GM12878 (cell line): ENCODE results near the gene RIC8B. TPM values are rescaled to one million over a fixed set of nuclear protein-coding genes. Genes with fewer than 3 reads are reported as not detected.

Experiments used
- ATAC-seq: fragments of 200-7000 bp; cut with Tn5 transposase; 3 replicates; pipeline ENCODE4 v1.9.1; 2020; ENCODE audit warnings: mild to moderate bottlenecking, moderate library complexity
- BruUV-seq: library from RNA; stranded (reverse); fragments of 400-500 nt; replicated peaks from 2 replicates; lab custom pipeline; 2021; lab: Mats Ljungman, UMichigan
- CTCF ChIA-PET: fragments of 300-600 bp; sonication (Branson Sonifier 250); formaldehyde crosslinking; extraction: SDS; loops from one replicate; lab custom pipeline; 2021; ENCODE audit warnings: inconsistent platforms; lab: Yijun Ruan, JAX
- POLR2A ChIA-PET: fragments of 350-600 bp; formaldehyde crosslinking; extraction: SDS; loops from one replicate; lab custom pipeline; 2021; ENCODE audit warnings: inconsistent platforms; lab: Charles Lee
- RAD21 ChIA-PET: fragments of 300-600 bp; sonication (Branson Sonifier 250); formaldehyde crosslinking; loops from one replicate; lab custom pipeline; 2023; ENCODE audit warnings: antibody characterized with exemption; ENCODE audit not compliant: unreplicated experiment; lab: Charles Lee
- SMC1A ChIA-PET: fragments of 300-600 bp; sonication (Branson Sonifier 250); formaldehyde crosslinking; loops from one replicate; lab custom pipeline; 2023; ENCODE audit not compliant: unreplicated experiment, uncharacterized antibody; lab: Charles Lee
- DNase-seq: peaks from one replicate; pipeline ENCODE4 v3.0.0-alpha.2; 2011; ENCODE audit warnings: low read depth, low spot score
- FAIRE-seq: peaks from 3 replicates; lab custom pipeline; 2011; peaks lifted over from hg19 to GRCh38; lab: Jason Lieb, UNC
- H2AFZ ChIP-seq: 2 replicates; pipeline ENCODE4 v1.6.0; 2011; ENCODE audit warnings: low read depth, low read length, control low read depth; ENCODE audit not compliant: control insufficient read depth
- H3K27ac ChIP-seq: 2 replicates; pipeline ENCODE4 v1.5.1; 2011; ENCODE audit warnings: control low read depth; ENCODE audit not compliant: control insufficient read depth, insufficient read depth
- H3K27me3 ChIP-seq, 2 experiments: replicated peaks in 1 of 2; 2 replicates each; pipeline versions ENCODE4 v1.6.0 to v1.6.1; 2011; ENCODE audit warnings: low read length in 1 of 2; ENCODE audit not compliant: control insufficient read depth in 2 of 2, insufficient read depth in 2 of 2
- H3K36me3 ChIP-seq, 2 experiments: 2 replicates each; pipeline ENCODE4 v1.5.1; 2011; ENCODE audit warnings: low read length in 1 of 2; ENCODE audit not compliant: control insufficient read depth in 2 of 2, insufficient read depth in 2 of 2
- H3K4me1 ChIP-seq: 2 replicates; pipeline ENCODE4 v1.6.1; 2011; ENCODE audit warnings: mild to moderate bottlenecking, low read length, moderate library complexity, mixed read lengths; ENCODE audit not compliant: control insufficient read depth, insufficient read depth
- H3K4me2 ChIP-seq: 2 replicates; pipeline ENCODE4 v1.6.0; 2011; ENCODE audit warnings: control low read depth; ENCODE audit not compliant: control insufficient read depth, insufficient read depth
- H3K4me3 ChIP-seq: fragments of 200-600 bp; sonication (generic); 2 replicates; pipeline ENCODE4 v1.5.1; 2016
- H3K79me2 ChIP-seq: 2 replicates; pipeline ENCODE4 v1.6.0; 2011; ENCODE audit warnings: low read length; ENCODE audit not compliant: control insufficient read depth, insufficient read depth
- H3K9ac ChIP-seq: 2 replicates; pipeline ENCODE4 v1.8.0; 2011; ENCODE audit warnings: low read length, control low read depth, mixed read lengths; ENCODE audit not compliant: control insufficient read depth, insufficient read depth
- H3K9me3 ChIP-seq: replicated peaks from 3 replicates; pipeline ENCODE4 v1.5.1; 2011; ENCODE audit warnings: mild to moderate bottlenecking, low read length; ENCODE audit not compliant: control insufficient read depth, insufficient read depth
- H4K20me1 ChIP-seq: 2 replicates; pipeline ENCODE4 v1.6.0; 2011; ENCODE audit not compliant: control insufficient read depth, insufficient read depth
- ASH2L ChIP-seq: fragments of 300-600, 200-600 bp; sonication (generic); IDR thresholded peaks from 2 replicates; pipeline ENCODE4 v1.6.1; 2017; ENCODE audit warnings: low read depth, mild to moderate bottlenecking, borderline replicate concordance
- CBFB ChIP-seq: IDR thresholded peaks from 2 replicates; pipeline ENCODE4 v1.6.1; 2016; ENCODE audit warnings: antibody characterized with exemption, low read depth
- EED ChIP-seq: sonication (generic); IDR thresholded peaks from 2 replicates; pipeline ENCODE4 v1.6.1; 2016; ENCODE audit warnings: antibody characterized with exemption, low read depth
- EP300 ChIP-seq, 2 experiments: fragments of 150-350 bp in 1 of 2; IDR thresholded peaks; 2 replicates each; pipeline ENCODE4 v1.6.1; 2011 to 2012; ENCODE audit warnings: low read depth in 2 of 2, low read length in 2 of 2, borderline replicate concordance in 1 of 2, improper control_type of control experiment in 1 of 2, inconsistent platforms in 1 of 2; ENCODE audit not compliant: control insufficient read depth in 1 of 2
- GABPA ChIP-seq: IDR thresholded peaks from 2 replicates; pipeline ENCODE4 v1.6.1; 2014; ENCODE audit warnings: antibody characterized with exemption, low read depth, mild to moderate bottlenecking, inconsistent platforms
- HDGF ChIP-seq: fragments of 450-650 bp; IDR thresholded peaks from 2 replicates; pipeline ENCODE4 v1.6.1; 2016; ENCODE audit warnings: antibody characterized with exemption
- JUND ChIP-seq: IDR thresholded peaks from 2 replicates; pipeline ENCODE4 v1.6.1; 2012; ENCODE audit warnings: low read depth, mild to moderate bottlenecking, low read length, improper control_type of control experiment, moderate library complexity
- KAT2A ChIP-seq: conservative IDR thresholded peaks from 2 replicates; pipeline ENCODE4 v1.6.1; 2011; ENCODE audit warnings: low read depth, low read length; ENCODE audit not compliant: control insufficient read depth
- NBN ChIP-seq: fragments of 450-650 bp; IDR thresholded peaks from 2 replicates; pipeline ENCODE4 v1.6.1; 2016
- NR2C2 ChIP-seq: IDR thresholded peaks from 2 replicates; pipeline ENCODE4 v1.6.1; 2011; ENCODE audit warnings: borderline replicate concordance, low read depth; ENCODE audit not compliant: control insufficient read depth, insufficient read length
- NR2F1 ChIP-seq: fragments of 450-650 bp; conservative IDR thresholded peaks from 2 replicates; pipeline ENCODE4 v1.6.1; 2017; ENCODE audit warnings: mild to moderate bottlenecking
- POLR2A ChIP-seq: IDR thresholded peaks from 2 replicates; pipeline ENCODE4 v1.6.1; 2011; ENCODE audit warnings: low read depth, mild to moderate bottlenecking, low read length
- SMAD5 ChIP-seq: IDR thresholded peaks from 2 replicates; pipeline ENCODE4 v1.6.1; 2016; ENCODE audit warnings: antibody characterized with exemption, low read depth
- SMC3 ChIP-seq: IDR thresholded peaks from 2 replicates; pipeline ENCODE4 v1.6.1; 2011; ENCODE audit warnings: low read length, improper control_type of control experiment, borderline replicate concordance
- YBX1 ChIP-seq: fragments of 450-650 bp; IDR thresholded peaks from 2 replicates; pipeline ENCODE4 v1.6.1; 2016; ENCODE audit warnings: antibody characterized with exemption
- ZNF622 ChIP-seq: fragments of 450-650 bp; IDR thresholded peaks from 2 replicates; pipeline ENCODE4 v1.6.1; 2017; ENCODE audit warnings: mild to moderate bottlenecking, inconsistent platforms
- WGBS: methylation state at CpG from one replicate; pipeline ENCODE4 v1.1.6; 2016; ENCODE audit warnings: low lambda C conversion rate; ENCODE audit not compliant: insufficient replicate concordance, insufficient coverage; ENCODE audit errors: missing lambda C conversion rate; 5-methylcytosine and 5-hydroxymethylcytosine counted together
- in situ Hi-C: fragments of 300-500 bp; cut with MboI; formaldehyde crosslinking; loops from 9 replicates; pipeline ENCODE4 v1.14.3; 2018; ENCODE audit warnings: mixed read lengths
- intact Hi-C: fragments of 100-400 bp; cut with micrococcal nuclease; formaldehyde crosslinking; loops from one replicate; pipeline ENCODE4 v1.14.2; 2022; ENCODE audit not compliant: unreplicated experiment
- polyA plus RNA-seq, 11 experiments: library from polyadenylated mRNA; depleted of rRNA in 4 of 11; unstranded in 6 of 11; stranded (reverse) in 5 of 11; fragments of >200 nt; fragmentation: Nextera tagmentation in 4 of 11; fragmentation: Illumina TruSeq in 1 of 11; extraction: Ambion mirVana in 4 of 11; extraction: Trizol in 1 of 11; gene quantifications; 1 replicate in 1 of 11; 2 replicates in 10 of 11; pipeline versions ENCODE4 v1.2.1 to v1.2.3, GENCODE V29; 2011 to 2016; ENCODE audit warnings: inconsistent platforms in 2 of 11, missing spikeins in 2 of 11, low read depth in 1 of 11
- total RNA-seq, 4 experiments: library from RNA; depleted of rRNA in 3 of 4; stranded (reverse); fragments of >200 nt in 3 of 4; fragmentation: Illumina TruSeq in 1 of 4; extraction: Trizol in 1 of 4; gene quantifications; 2 replicates each; pipeline versions ENCODE4 v1.2.1 to v1.2.3, GENCODE V29; 2013 to 2021
- TF ChIP-seq, protein P1 (sequence below): IDR thresholded peaks from 2 replicates; pipeline ENCODE4 v1.6.1; 2011; ENCODE audit warnings: borderline replicate concordance, low read depth, mild to moderate bottlenecking, moderate library complexity, mixed read lengths, low read length; ENCODE audit not compliant: insufficient read depth; ENCODE audit errors: extremely low read length
- TF ChIP-seq, protein P2 (sequence below): IDR thresholded peaks from 2 replicates; pipeline ENCODE4 v1.6.1; 2012; ENCODE audit warnings: low read depth, low read length, improper control_type of control experiment

RIC8B gene
- total and polyA plus RNA-seq, 10 of the 15 experiments (the other 5 are each of a cell fraction or from before 2014, with no cell fraction given), result 2.3 to 10.8 (median 6.2) TPM

DNA sequence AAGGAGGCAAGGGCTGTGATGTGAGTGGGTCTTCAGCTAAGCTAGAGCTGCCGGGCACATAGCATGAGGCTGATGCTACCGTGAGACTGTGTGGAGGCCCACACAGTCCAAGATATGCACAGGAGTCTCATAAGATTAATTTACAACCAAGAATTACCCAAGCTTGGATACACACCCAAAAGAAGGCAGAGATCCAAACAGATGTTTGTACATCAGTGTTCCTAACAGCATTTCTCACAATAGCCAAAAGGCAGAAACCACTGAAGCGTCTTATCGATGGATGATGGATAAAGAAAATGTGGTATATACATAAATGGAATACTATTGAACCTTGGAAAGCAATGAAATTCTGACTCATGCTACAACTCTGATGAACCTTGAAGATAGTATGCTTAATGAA is 40.8 kb upstream of the RIC8B start:
- WGBS, result 88% methylated on average over 4 of the region's 4 CpGs
- ChIA-PET CTCF (interaction anchor here (0.8 kb wide), 1 partner anchor 108 kb away, joined by 4 read pairs; no protein-coding TSS in a partner anchor), RAD21 (interaction anchor here (2.5 kb wide), 1 partner anchor 185 kb away, joined by 6 read pairs; no protein-coding TSS in a partner anchor), SMC1A (interaction anchor here (1.2 kb wide), 1 partner anchor 108 kb away, joined by 3 read pairs; no protein-coding TSS in a partner anchor), POLR2A (no interaction called here)
- no TSS peak for BruUV-seq
- TF ChIP-seq, protein P1, sequence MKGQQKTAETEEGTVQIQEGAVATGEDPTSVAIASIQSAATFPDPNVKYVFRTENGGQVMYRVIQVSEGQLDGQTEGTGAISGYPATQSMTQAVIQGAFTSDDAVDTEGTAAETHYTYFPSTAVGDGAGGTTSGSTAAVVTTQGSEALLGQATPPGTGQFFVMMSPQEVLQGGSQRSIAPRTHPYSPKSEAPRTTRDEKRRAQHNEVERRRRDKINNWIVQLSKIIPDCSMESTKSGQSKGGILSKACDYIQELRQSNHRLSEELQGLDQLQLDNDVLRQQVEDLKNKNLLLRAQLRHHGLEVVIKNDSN, result no peak
- TF ChIP-seq SMC3 (no peak), POLR2A (no peak), NR2F1 (no peak), CBFB (no peak), HDGF (no peak), NBN (no peak), YBX1 (no peak), ZNF622 (no peak), EP300 (IDR thresholded peaks at IDR 0.05; ENCODE audit: borderline replicate concordance in 1 of 2, control insufficient read depth in 1 of 2, low read depth in 2 of 2, low read length in 2 of 2) (no peak), GABPA (no peak), ASH2L (no peak), JUND (no peak), SMAD5 (no peak), NR2C2 (no peak), EED (no peak), KAT2A (no peak)
- TF ChIP-seq, protein P2, sequence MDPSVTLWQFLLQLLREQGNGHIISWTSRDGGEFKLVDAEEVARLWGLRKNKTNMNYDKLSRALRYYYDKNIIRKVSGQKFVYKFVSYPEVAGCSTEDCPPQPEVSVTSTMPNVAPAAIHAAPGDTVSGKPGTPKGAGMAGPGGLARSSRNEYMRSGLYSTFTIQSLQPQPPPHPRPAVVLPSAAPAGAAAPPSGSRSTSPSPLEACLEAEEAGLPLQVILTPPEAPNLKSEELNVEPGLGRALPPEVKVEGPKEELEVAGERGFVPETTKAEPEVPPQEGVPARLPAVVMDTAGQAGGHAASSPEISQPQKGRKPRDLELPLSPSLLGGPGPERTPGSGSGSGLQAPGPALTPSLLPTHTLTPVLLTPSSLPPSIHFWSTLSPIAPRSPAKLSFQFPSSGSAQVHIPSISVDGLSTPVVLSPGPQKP, result no peak
- Histone ChIP-seq H3K79me2 (no peaks in the 10 kb centered on the region), H3K4me1 (no peaks in the 10 kb centered on the region), H3K36me3 (no peaks in the 10 kb centered on the region), H3K9me3 (no peaks in the 10 kb centered on the region), H3K27ac (no peak overlapping the region), H3K9ac (no peak overlapping the region), H3K27me3 (no peaks in the 10 kb centered on the region), H3K4me3 (no peak overlapping the region), H2AFZ (no peak overlapping the region), H4K20me1 (no peaks in the 10 kb centered on the region), H3K4me2 (no peak overlapping the region)
- no peak for FAIRE-seq
- ATAC-seq, result no peak
- DNase-seq, result no peak
- intact Hi-C loops, result no loop called here
- in situ Hi-C loops, result no loop called here
